GM21367 (cell line): ENCODE data around the gene RASSF4.

Experiments
- ATAC-seq: cut with Tn5 transposase; IDR thresholded peaks from one replicate; pipeline ENCODE4 v1.9.1; 2021; ENCODE audit not compliant: unreplicated experiment

Gene RASSF4

DNA sequence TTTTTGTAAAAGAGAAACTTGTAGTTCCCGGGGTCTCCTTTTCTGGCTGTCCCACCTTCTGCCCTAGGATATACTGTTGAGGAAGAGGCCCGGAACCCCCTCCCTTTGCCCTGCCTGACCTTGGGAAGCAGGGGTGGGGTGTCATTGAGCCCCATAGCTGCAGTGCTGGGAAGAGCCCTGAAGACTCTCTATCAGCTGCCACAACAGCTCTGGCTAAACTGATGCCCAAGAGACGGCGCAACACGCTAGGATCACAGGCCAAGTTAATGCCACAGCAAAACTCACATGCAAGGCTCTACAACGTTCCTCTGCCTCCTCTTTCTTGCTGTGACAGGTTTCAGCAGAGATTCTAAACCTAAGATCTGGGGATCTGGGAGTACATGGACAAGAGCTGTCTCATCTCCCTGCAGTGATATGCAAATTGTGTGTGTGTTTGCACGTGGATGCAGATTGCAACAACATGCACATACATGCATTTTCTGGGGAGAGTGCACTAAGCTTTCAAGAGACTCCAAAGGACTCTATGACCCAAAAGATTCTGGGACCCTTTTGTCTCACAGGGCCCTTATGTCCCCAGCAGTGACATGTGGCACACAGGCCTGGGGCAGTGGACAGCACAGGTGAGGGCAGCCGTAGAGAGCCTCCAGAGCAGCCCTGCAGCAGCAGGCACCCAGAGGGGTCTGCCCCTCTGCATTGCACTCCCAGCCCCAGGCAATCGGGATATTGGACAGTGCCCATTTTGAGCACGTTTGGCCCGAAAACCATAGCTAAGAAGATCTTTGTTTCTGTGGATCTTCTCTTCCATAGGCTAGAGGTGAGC, 2.5 kb downstream of the RASSF4 start:
- ATAC-seq = no peak

DNA sequence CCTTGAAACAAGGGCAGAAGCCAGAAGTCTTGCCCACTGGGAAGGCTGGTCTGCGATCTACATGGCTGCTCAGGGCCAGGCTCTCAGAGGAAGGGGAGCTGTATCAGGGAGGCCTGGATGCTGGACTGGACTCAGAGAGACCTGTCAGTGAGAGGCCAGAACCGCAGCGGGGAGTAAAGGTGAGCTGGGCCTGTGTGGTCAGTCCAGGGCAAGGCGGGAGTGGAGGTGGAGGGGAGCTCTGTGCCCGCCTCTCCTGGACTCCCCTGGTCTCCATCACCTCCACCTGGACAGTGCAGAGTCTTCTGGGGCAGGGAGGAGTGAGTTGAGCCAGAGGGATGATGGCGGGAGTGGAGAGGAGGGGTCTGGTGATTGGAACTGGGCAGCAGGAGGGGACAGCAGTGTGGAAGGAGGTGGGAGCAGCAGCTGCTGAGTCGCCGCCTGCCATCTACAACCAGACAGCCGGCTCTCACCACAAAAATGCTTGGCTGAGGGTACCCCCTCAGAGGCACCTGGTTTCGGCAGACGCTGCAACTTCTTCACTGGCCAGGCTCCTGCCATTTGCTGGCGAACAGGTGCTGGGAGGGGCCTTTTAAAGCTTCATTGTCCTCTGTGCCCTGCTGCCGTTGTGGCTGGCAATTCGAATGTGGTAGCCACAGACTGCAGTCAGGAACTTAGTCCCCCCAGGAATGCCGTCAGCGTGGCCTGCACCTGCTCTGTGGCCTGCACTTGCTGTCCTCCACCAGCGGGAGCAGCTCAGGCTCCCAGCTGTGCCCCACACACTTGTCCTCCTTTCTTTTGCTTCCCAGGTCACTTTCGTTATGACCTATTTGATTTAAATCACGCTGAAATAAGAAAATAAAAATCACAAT, 3.5 kb downstream of the RASSF4 start:
- ATAC-seq = no peak

DNA sequence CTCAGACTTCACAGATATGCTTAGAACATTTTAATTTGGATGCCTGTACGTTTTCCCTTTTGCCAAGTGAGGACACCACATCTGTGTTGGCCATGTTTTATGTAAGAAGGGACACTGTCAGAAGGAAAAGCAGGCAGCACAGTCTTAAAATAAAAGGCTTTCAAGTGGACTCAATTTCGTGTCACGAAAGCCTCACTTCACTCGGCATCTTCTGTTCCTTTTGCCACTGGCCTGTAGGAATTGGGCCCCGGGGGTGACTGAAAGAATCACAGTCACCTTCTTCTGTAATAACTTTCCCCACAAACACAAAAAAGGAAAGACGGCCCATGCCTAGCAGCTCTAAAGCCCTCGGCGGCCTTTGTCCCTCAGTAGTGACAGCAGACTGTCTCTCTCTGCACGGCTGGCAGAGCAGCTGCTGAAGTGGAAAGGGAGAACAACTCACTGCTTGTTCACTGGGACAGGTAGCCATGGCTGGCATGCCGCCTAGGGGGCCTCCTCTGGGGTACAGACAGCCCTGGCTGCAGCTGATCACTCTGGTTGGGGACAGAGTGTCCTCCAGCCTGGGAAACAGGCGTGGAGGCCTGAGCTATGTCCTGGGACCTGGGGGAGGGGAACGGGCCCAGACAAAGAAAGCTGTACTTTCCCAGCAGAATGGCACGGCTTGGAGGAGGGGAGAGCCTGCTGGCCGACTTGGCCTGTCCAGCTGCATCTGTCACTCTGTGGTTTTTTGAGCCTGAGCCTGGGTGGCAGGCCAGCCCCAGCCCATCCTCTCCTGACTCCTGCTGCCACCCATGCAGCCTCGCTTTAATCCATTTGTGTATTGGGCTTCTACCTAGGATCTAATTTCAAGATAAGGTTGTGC, 4.4 kb downstream of the RASSF4 start:
- ATAC-seq = peak; percentile 15

DNA sequence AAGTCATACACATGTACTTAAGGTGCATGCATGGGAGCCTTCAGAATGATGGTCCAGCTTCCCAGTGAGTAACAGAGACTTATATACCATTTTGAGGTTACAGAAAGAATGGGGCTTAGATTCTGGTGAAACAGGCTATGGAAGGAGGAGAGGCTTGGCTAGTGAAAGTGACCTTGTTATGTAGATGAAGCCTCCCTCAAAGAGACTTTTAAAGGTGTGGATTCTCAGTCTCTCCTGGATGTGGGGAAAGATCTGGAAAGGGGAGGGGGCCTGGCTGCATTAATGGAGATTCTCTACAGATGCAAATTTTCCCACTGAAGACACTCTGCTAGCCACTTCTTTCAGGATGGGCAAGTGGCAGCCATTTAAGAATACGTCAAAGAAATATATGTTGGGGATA, 5.5 kb downstream of the RASSF4 start:
- no peak for ATAC-seq

DNA sequence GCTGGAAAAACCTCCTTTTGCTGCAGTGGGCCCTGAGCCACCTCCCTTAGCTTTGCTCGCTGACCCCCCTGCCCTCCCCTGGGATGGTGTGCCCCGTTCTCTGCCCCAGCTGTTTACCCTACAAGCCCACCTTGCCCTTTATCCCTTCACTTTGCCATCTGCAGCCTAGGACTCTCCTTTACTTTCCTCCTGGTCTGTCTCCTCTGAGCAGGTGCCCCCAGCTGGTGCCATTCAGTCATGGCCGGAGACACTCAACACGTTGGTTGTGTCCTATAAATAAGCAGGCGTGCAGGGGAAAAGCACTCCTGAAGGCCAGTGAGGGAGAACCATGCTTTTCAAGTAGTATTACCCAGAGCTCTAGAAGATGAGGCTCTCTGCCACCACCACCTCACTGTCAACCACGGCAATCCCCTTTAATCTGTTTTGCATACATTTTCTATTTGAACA, 6.1 kb downstream of the RASSF4 start:
- no peak for ATAC-seq

DNA sequence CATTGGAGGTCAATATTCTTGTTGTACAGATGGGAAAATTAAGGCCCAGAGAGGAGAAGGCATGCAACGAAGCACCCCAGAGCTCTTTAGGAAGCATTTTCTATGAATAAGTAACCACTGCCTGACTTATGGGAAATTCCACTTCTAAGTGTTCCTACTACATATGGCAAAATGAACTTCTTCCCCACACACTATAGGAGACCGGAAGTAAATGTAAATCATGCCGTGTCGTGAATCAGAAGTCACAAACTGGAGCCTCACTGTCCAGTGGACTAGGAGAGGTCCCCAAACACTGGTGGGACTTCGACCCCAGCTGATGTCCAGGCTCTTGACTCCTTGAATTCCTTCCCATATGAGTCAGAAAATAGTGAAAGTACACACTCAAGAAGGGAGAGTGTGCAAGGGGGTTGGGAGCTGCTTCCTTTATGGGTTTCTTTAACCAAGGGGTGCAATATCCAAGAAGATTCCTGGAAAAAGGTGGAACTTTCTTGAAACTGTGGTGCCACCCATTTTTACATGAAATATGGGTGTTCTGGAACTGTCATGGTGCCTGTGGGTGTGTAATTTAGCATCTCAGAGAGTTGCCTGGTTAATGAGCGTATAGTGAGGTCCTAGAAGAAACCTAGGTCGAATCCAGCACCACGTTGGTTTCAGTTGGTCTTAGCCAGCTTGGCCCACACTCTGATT, 6.7 kb downstream of the RASSF4 start:
- no peak for ATAC-seq

DNA sequence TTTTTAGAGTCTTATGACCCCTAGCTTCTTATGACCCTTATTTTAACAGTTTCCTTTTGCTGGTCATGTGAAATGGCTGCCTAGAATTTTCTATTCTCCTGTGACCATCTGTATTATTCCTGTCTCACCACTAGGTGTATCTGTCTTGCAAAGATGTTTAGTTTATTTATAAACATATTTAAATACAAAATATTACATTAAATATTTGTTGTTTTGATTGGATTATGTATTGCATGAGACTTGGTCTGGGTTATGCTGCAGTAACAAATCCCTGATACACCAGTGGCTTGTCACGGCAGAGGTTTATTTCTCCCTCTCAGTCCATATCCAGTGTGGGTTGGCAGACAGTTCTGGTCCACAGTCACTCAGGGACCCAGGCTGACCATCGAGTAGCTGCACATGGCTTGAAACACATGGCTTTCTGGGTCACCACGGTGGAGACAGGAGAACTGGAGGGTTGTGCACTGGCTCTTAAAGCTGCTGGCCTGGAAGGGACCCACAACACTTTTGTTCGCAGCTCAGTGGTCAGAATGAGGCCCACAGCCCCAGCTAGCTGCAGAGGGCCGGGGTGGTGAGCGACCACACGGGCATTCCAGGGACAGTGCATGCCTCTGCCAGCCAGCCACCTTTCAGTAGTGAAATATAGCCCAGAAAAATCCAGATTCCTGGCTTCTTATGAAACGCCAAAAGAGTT, 7.4 kb downstream of the RASSF4 start:
- no peak for ATAC-seq

DNA sequence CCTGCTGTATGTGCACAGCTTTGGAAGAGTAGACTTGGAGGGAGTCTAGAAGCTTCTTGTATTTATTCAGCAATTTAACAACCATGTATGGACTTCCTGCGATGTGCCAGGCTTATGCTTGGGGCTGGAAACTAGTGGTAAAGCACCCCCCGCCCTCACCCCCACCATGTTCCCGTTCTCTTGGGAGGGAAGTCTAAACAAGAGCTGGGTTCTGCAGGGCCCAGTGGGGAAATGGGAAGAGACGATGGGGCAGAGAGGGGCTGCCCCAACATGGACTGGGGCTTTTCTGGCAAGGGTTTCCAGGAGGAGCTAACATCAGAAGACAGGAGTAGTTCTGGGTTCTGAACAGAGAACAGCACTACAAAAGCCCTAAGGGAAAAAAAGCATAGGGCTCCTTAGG, 8.0 kb downstream of the RASSF4 start:
- ATAC-seq = no peak

DNA sequence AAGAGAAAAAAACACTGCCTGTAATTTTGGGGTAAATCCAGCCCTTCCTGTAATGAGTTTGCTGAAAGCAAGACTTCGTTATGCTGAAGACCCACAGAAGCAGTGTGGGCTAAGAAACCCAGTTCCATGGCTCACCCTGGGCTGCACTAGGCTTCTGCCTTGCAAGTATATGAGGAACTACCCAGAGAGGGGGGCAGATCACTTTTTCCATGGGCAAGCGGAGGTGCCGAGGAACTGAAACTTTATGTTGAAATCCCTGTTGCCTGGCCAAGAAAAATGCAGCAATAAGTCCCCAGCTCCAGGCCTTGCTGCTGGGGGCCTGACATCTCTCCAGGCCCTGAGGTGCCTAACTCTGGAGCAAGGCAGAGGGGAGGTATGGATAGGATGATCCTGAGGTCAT, 8.5 kb downstream of the RASSF4 start:
- ATAC-seq = no peak

DNA sequence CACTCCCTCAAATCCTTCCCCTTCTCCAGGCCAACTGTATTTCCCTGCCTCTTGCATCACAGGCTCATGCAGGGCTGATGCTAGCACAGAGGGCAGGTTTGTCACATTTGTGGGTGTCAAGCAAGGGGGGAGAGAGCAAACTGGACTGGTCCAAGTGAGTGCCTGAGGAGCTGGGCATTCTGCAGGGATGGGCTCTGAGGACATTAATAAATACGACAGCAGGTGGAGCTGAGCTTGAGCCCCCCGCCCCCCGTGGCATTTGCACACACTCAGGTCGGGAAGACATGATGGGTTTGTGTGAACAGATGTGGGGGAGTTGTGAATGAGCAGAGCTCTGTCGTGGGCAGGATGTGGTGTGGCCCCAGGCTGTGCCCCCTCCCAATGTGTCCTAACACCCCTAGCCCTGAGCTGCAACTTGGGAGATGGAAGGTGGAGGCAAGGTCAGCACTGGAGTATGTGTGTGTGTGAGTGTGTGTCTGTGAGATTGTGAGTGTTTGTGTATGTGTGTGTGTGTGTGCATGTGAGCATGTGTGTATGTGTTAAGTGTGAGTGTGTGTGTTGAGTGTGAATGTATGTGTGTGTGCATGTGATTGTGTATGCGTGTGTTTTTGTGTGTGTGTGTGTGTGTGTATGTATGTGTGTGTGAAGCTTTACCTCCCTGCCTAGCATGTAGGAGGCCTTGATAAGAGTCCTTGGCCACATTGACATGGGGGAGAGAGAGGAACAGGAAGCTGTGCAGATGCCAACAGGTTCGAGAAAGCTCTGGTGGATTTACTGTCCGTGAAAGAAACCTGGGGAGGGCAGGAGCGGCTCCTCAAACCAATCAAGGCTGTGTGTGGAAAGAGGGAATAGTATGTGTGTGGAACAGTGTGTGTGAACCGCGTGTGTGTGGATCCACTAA, 9.1 kb downstream of the RASSF4 start:
- no peak for ATAC-seq

DNA sequence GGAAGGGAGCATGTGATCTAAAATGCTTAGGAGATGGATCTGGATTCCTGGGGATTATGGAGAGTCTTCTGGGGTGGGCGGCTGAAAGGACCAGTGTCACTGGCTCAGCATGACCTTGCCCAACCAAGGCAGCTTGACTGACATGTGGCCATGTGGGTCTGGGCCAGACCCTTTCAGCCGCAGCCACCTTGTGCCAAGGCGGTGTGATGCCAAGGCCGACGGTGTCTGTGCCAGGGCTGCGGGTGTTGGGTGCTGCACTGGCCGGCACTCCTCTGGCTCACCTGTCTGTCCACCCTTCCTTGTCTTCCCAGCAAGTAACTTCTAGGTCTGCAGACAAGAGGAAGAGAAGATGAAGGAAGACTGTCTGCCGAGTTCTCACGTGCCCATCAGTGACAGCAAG, 10.3 kb downstream of the RASSF4 start:
- ATAC-seq = no peak

DNA sequence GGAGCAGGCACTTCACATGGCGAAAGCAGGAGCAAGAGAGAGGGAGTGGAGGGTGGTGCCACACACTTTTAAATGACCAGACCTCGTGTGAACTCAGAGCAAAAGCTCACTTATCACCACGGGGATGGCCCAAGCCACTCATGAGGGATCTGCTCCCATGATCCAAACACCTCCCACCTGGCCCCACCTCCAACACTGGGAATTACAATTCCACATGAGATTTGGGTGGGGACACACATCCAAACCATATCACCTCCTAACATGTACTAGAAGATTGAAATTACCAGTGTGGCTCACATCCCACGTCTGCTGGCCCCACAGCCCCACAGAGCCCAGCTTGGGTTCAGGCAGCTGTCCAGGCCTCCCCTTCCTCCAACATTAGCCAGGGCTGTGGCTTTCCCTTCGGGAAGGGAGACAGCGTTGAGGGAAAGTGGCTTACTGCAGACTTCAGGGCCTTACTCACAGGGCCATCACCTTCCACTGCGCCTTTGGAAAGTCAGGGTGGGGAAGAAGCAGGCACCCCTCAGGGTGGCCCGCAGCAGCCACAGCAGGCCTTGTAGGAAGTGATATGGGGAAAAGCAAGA, 11.3 kb downstream of the RASSF4 start:
- no peak for ATAC-seq

DNA sequence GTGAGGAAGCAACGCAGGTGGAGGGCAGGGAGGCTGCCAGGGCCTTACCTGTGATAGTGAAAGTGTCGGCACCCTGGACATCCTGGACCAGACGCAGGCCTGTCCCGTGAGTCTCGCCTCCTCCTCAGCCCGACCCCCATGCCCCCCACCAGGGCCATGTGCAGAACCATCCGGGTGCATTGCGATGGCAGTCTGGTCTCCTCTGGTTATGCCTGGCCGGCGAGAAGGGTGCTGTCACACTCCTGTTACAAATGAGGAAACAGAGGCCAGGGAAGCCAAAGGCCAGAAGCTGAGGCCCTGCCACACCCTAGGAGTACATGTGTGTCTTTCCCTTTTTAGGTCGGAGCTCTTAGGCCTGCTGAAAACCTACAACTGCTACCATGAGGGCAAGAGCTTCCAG, 11.8 kb downstream of the RASSF4 start:
- no peak for ATAC-seq

DNA sequence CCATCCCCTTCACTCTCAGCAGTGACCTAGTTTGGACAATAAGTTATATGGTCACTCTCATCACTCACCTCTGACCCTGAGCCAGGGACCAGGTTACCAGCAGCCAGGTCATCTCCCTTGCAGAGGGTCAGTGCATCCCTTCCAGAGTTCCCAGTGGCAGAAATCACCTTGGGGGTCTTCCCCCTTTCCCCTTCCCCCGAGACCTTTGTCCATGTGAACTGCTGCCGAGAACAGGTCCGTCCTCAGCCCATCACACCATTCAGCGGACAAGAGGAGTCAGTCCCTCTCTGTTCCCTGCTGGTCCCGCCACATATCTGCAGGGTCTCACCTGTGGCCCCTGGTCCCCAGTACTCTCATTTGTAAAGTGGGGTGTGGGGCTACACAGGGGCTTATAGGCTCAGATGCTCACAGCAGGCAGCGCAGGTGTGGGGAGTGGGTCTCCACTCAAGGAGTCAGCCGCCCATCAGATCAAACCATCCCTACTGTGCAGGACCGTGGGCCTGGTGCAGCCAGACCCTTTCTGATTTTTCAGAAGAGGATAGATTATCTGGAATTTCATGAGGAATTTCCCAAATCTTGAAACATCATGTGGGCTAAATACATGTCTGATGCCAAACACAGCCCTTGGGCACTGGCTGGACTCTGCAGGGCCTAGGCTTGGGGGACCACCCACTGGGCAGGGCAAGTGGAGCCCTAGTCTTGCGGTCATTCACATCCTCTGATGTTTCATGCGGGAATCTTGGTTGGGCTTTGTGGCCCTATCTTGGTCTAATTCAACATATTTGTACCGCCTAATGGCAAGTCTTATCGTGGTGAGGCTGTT, 12.5 kb downstream of the RASSF4 start:
- ATAC-seq = no peak

DNA sequence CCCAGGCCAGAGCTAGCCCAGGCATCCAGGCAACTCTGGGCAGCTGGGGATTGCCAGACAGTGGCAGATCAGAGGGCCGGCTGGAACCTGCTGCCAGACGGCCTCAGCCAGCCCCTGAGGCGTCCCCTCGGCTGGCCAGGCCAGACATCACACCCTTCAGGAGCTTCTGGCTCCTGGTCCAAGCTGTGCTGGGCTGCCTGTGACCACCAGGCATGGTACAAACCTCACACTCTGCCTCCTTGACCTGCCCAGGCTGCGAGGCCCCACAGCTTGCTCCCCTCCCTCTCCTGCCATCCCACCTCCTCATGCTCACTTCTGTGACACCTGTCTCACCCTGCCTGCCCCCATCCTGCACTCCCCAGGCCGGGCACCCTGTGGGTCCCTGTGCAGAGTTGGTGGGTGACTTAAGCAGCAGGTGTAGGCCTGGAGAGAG, 13.3 kb downstream of the RASSF4 start:
- ATAC-seq = no peak

DNA sequence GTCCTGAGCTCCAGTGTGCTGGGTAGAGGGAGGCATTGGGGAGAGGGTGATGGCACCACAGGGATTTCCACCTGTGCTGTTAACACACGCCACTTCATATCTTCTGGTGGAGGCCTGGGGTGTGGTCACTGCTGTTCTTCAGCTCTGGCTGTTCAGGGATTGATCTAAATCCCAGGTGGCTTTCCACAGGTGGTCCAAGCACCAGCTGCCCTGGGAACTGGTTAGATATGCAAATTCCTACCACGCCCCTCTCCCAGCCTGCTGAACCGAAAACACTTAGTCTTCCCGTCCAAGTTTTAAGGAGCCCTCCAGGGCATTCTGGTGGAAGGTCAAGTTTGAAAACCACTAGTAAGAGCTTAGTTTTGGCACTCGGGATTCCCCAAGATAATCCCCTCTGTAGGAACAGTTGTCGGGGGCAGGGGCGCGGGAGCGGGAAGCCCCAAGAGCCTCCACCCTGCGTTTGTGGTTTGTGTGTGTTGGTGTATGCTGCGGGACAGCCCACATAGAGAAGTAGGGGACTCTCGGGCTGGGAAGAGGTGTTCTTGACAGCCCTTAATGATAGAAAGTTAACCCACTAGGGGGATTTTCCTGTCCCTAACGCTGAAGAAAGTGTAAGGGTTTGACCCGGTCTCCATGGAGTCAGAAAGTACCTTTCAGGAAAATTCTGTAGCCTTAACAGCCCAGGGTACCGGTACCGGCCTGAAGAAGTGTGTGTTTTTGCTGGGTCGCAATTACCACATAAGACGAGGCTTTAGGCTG, 13.9 kb downstream of the RASSF4 start:
- ATAC-seq = no peak

DNA sequence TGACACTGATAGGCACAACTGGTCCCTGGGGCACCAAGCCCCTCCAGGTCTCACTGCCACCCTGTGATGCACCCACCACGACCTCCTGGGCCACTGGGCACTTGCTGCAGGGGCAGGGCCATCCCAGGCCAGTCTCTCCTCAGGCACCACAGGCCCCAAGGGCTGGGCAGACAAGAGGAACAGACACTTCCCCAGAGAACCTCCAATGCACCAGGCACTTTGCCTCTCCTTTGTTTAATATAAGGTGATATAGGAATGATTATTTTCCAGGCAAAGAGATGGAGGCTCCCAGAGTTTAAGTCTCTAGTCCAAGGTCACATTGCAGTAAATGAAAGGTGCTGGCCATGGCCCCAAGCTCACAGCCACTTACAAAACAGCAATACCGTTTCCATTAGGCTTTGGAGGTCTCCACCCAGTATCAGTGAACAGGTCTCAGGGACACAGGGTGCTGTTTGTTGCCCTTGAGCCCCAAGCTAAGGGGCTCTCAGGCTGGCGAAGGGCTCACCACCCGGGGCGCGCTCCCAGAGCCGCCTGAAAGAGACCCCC, 14.6 kb downstream of the RASSF4 start:
- ATAC-seq = no peak
